HepG2 (cell line): ENCODE measurements around the gene ARHGAP5. TPM values are rescaled to one million over a fixed set of nuclear protein-coding genes. Genes with fewer than 3 reads are reported as not detected.

ENCODE experiments used
- BCL6 ChIP-seq: IDR thresholded peaks from 2 replicates; pipeline ENCODE4 v1.6.1; 2016; ENCODE audit warnings: missing genetic modification reagents, missing compliant biosample characterization
- BHLHE40 ChIP-seq: IDR thresholded peaks from 2 replicates; pipeline ENCODE4 v1.6.1; 2011; ENCODE audit warnings: low read length, improper control_type of control experiment
- HDAC2 ChIP-seq: sonication (generic); formaldehyde crosslinking; IDR thresholded peaks from 2 replicates; pipeline ENCODE4 v1.4.0; 2020; ENCODE audit warnings: missing genetic modification reagents
- HMG20B ChIP-seq: conservative IDR thresholded peaks from 2 replicates; pipeline ENCODE4 v1.6.1; 2016; ENCODE audit warnings: missing genetic modification reagents, missing compliant biosample characterization
- KMT2A ChIP-seq: sonication (generic); formaldehyde crosslinking; IDR thresholded peaks from 2 replicates; pipeline ENCODE4 v1.4.0; 2020; ENCODE audit warnings: missing genetic modification reagents
- MIXL1 ChIP-seq: IDR thresholded peaks from 2 replicates; pipeline ENCODE4 v1.6.1; 2016
- NR2C2 ChIP-seq: sonication (generic); formaldehyde crosslinking; IDR thresholded peaks from 2 replicates; pipeline ENCODE4 v1.4.0; 2020; ENCODE audit warnings: missing genetic modification reagents, mild to moderate bottlenecking, moderate library complexity, borderline replicate concordance
- PAX8 ChIP-seq: sonication (generic); formaldehyde crosslinking; IDR thresholded peaks from 2 replicates; pipeline ENCODE4 v1.8.0; 2022; ENCODE audit warnings: mild to moderate bottlenecking, missing genetic modification reagents, borderline replicate concordance
- POGZ ChIP-seq: sonication (generic); formaldehyde crosslinking; IDR thresholded peaks from 2 replicates; pipeline ENCODE4 v1.4.0; 2020; ENCODE audit warnings: mild to moderate bottlenecking, missing genetic modification reagents
- RXRA ChIP-seq: sonication (generic); formaldehyde crosslinking; IDR thresholded peaks from 2 replicates; pipeline ENCODE4 v1.5.1; 2020; ENCODE audit warnings: missing genetic modification reagents
- SMAD1 ChIP-seq: sonication (generic); formaldehyde crosslinking; IDR thresholded peaks from 2 replicates; pipeline ENCODE4 v1.4.0; 2020; ENCODE audit warnings: missing genetic modification reagents, low read depth, mild to moderate bottlenecking, borderline replicate concordance
- SYNCRIP ChIP-seq: fragments of 200-400 bp; formaldehyde crosslinking; IDR thresholded peaks from 2 replicates; pipeline ENCODE4 v1.6.1; 2018; ENCODE audit warnings: mild to moderate bottlenecking, low read depth, low read length; ENCODE audit not compliant: insufficient read depth
- TAF15 ChIP-seq: fragments of 200-400 bp; formaldehyde crosslinking; IDR thresholded peaks from one replicate; pipeline ENCODE4 v1.6.1; 2018; ENCODE audit warnings: mild to moderate bottlenecking, low read depth, low read length; ENCODE audit not compliant: poor library complexity, severe bottlenecking
- TBL1XR1 ChIP-seq: fragments of 150-350 bp; IDR thresholded peaks from 2 replicates; pipeline ENCODE4 v1.6.1; 2014; ENCODE audit warnings: borderline replicate concordance, low read length; ENCODE audit not compliant: partially characterized antibody
- TRIM24 ChIP-seq: sonication (generic); formaldehyde crosslinking; IDR thresholded peaks from 2 replicates; pipeline ENCODE4 v1.8.0; 2022; ENCODE audit warnings: mild to moderate bottlenecking, missing genetic modification reagents
- ZBTB8A ChIP-seq: sonication (generic); formaldehyde crosslinking; IDR thresholded peaks from 2 replicates; pipeline ENCODE4 v1.4.0; 2020; ENCODE audit warnings: mild to moderate bottlenecking, low read depth, missing genetic modification reagents, borderline replicate concordance
- ZNF234 ChIP-seq: sonication (generic); formaldehyde crosslinking; conservative IDR thresholded peaks from 2 replicates; pipeline ENCODE4 v1.5.1; 2020; ENCODE audit warnings: mild to moderate bottlenecking, missing genetic modification reagents
- ZNF367 ChIP-seq: sonication (generic); formaldehyde crosslinking; IDR thresholded peaks from 2 replicates; pipeline ENCODE4 v1.4.0; 2020; ENCODE audit warnings: missing genetic modification reagents, borderline replicate concordance
- ZNF670 ChIP-seq: sonication (generic); formaldehyde crosslinking; IDR thresholded peaks from 2 replicates; pipeline ENCODE4 v1.8.0; 2022; ENCODE audit warnings: mild to moderate bottlenecking, missing genetic modification reagents, borderline replicate concordance
- ZNF724P ChIP-seq: sonication (generic); formaldehyde crosslinking; IDR thresholded peaks from 2 replicates; pipeline ENCODE4 v1.8.0; 2022; ENCODE audit warnings: missing genetic modification reagents, borderline replicate concordance
- ZNF781 ChIP-seq: sonication (generic); formaldehyde crosslinking; IDR thresholded peaks from 2 replicates; pipeline ENCODE4 v1.5.1; 2020; ENCODE audit warnings: borderline replicate concordance, mild to moderate bottlenecking, missing genetic modification reagents; ENCODE audit errors: not compliant biosample characterization
- polyA plus RNA-seq, 8 experiments: library from polyadenylated mRNA; depleted of rRNA in 3 of 8; stranded (reverse) in 7 of 8; unstranded in 1 of 8; fragments of >200 nt; fragmentation: Illumina TruSeq in 4 of 8; extraction: Trizol in 4 of 8; gene quantifications; 2 replicates each; pipeline versions ENCODE4 v1.2.1 to v1.2.3, GENCODE V29; 2011 to 2016; ENCODE audit warnings: low read depth in 4 of 8, missing spikeins in 1 of 8, mixed read lengths in 1 of 8; ENCODE audit not compliant: insufficient read depth in 1 of 8
- total RNA-seq, 5 experiments: library from RNA; depleted of rRNA; stranded (reverse); fragments of >200 nt; fragmentation: Illumina TruSeq; extraction: Trizol; gene quantifications; 2 replicates each; pipeline ENCODE4 v1.2.3, GENCODE V29; 2016; ENCODE audit warnings: low read depth in 1 of 5
- TF ChIP-seq, protein P1 (sequence below): sonication (generic); formaldehyde crosslinking; IDR thresholded peaks from 2 replicates; pipeline ENCODE4 v1.9.0; 2021; ENCODE audit warnings: missing genetic modification reagents, borderline replicate concordance
- TF ChIP-seq, protein P2 (sequence below): sonication (generic); formaldehyde crosslinking; IDR thresholded peaks from 2 replicates; pipeline ENCODE4 v1.5.1; 2020; ENCODE audit warnings: mild to moderate bottlenecking, missing genetic modification reagents, borderline replicate concordance

ARHGAP5 gene
- total and polyA plus RNA-seq, 2 of the 13 experiments (the other 11 are each of a cell fraction or from before 2014, with no cell fraction given): 33.7 to 144 TPM

DNA sequence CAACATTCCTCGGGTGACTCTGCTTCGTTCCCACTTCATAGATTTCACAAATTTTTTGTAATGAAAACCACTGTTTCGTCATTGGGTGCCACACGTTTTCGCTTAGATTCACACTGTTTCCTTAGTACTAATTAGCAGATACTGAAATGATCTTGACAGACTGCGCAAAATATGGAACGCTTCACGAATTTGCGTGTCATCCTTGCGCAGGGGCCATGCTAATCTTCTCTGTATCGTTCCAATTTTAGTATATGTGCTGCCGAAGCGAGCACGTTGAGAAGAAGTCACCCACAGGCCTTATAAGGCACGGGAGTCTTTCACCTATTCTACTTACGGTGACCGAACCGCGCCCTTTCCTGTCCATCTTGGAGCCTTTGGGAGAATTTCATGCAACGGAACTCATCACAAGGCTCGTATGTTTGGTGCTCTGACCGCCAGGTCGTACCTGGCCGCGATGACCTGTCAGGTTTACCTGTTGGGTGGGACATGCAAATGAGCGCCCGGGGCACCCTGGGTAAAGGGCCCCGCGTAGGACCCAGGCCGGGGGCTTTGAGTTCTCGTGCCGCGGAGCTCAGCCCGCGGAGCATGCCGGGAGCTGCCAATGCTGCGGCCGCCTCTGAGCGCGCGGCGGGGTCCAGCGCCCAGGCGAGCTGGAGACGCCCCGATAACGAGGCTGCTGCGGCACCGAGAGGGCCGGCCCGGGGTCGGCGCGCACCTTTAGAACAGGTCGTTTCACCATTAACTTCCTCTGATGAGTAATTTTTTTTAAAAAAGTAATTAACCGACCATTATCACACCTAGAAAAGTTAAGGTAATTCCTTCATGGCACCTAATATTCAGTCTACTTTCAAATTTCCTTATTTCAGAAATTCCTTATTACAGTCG is 126.1 kb downstream of the ARHGAP5 start, which contains the start of gene RNU6-8 (continued):
- TF ChIP-seq RXRA (CRISPR knock-in tag) (peak; percentile 82), SYNCRIP (no peak), HDAC2 (peak; percentile 84; the same call in 1 of the 2 replicates), PAX8 (CRISPR knock-in tag) (no peak), KMT2A (peak; percentile 93), ZBTB8A (CRISPR knock-in tag) (no peak), ZNF367 (no peak; the same call in 1 of the 2 replicates), TAF15 (peak; percentile 91), HMG20B (CRISPR knock-in tag) (peak; percentile 78), ZNF234 (CRISPR knock-in tag) (peak; percentile 91; the same call in 1 of the 2 replicates), MIXL1 (peak; percentile 98), ZNF670 (peak; percentile 97; the same call in 1 of the 2 replicates), SMAD1 (CRISPR knock-in tag) (peak; percentile 97; the same call in 1 of the 2 replicates), POGZ (CRISPR knock-in tag) (peak; percentile 85), BCL6 (CRISPR knock-in tag) (peak; percentile 70), NR2C2 (CRISPR knock-in tag) (peak; percentile 68), TBL1XR1 (peak; percentile 47), ZNF724P (CRISPR knock-in tag) (no peak; the same call in 1 of the 2 replicates), TRIM24 (CRISPR knock-in tag) (no peak; the same call in 1 of the 2 replicates), ZNF781 (CRISPR knock-in tag) (peak; percentile 90), BHLHE40 (peak; percentile 80)
- TF ChIP-seq, protein P1, sequence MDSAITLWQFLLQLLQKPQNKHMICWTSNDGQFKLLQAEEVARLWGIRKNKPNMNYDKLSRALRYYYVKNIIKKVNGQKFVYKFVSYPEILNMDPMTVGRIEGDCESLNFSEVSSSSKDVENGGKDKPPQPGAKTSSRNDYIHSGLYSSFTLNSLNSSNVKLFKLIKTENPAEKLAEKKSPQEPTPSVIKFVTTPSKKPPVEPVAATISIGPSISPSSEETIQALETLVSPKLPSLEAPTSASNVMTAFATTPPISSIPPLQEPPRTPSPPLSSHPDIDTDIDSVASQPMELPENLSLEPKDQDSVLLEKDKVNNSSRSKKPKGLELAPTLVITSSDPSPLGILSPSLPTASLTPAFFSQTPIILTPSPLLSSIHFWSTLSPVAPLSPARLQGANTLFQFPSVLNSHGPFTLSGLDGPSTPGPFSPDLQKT (CRISPR knock-in tag): no peak; the same call in 1 of the 2 replicates
- TF ChIP-seq, protein P2, sequence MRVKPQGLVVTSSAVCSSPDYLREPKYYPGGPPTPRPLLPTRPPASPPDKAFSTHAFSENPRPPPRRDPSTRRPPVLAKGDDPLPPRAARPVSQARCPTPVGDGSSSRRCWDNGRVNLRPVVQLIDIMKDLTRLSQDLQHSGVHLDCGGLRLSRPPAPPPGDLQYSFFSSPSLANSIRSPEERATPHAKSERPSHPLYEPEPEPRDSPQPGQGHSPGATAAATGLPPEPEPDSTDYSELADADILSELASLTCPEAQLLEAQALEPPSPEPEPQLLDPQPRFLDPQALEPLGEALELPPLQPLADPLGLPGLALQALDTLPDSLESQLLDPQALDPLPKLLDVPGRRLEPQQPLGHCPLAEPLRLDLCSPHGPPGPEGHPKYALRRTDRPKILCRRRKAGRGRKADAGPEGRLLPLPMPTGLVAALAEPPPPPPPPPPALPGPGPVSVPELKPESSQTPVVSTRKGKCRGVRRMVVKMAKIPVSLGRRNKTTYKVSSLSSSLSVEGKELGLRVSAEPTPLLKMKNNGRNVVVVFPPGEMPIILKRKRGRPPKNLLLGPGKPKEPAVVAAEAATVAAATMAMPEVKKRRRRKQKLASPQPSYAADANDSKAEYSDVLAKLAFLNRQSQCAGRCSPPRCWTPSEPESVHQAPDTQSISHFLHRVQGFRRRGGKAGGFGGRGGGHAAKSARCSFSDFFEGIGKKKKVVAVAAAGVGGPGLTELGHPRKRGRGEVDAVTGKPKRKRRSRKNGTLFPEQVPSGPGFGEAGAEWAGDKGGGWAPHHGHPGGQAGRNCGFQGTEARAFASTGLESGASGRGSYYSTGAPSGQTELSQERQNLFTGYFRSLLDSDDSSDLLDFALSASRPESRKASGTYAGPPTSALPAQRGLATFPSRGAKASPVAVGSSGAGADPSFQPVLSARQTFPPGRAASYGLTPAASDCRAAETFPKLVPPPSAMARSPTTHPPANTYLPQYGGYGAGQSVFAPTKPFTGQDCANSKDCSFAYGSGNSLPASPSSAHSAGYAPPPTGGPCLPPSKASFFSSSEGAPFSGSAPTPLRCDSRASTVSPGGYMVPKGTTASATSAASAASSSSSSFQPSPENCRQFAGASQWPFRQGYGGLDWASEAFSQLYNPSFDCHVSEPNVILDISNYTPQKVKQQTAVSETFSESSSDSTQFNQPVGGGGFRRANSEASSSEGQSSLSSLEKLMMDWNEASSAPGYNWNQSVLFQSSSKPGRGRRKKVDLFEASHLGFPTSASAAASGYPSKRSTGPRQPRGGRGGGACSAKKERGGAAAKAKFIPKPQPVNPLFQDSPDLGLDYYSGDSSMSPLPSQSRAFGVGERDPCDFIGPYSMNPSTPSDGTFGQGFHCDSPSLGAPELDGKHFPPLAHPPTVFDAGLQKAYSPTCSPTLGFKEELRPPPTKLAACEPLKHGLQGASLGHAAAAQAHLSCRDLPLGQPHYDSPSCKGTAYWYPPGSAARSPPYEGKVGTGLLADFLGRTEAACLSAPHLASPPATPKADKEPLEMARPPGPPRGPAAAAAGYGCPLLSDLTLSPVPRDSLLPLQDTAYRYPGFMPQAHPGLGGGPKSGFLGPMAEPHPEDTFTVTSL: peak; percentile 76
